Suprapubic skin (tissue), 4 donors: ENCODE results near the gene FITM1.

ENCODE experiments used
- CTCF ChIP-seq, 2 donors: fragments of 200-600 bp in 1 of 2; fragments of 450-650 bp in 1 of 2; sonication (generic) in 1 of 2; IDR thresholded peaks; one replicate each; pipeline ENCODE4 v1.5.1; 2016 to 2019; ENCODE audit warnings: antibody characterized with exemption in 2 of 2, mild to moderate bottlenecking in 1 of 2, moderate library complexity in 1 of 2
- EP300 ChIP-seq: sonication (generic); formaldehyde crosslinking; IDR thresholded peaks from one replicate; pipeline ENCODE4 v1.6.1; 2017; ENCODE audit warnings: antibody characterized with exemption
- POLR2AphosphoS5 ChIP-seq, 3 donors: sonication (generic); formaldehyde crosslinking; IDR thresholded peaks; one replicate each; pipeline ENCODE4 v1.6.1; 2017; ENCODE audit warnings: antibody characterized with exemption in 3 of 3

GRCh38 chr14:24126939-24127338 is 3.5 kb upstream of the FITM1 start:
- TF ChIP-seq CTCF (IDR thresholded peaks at IDR 0.05) (no peak), EP300 (no peak), POLR2AphosphoS5 (IDR thresholded peaks at IDR 0.05) (no peak)
